ENCODE results near the gene CXCL10.

CXCL10 gene

DNA sequence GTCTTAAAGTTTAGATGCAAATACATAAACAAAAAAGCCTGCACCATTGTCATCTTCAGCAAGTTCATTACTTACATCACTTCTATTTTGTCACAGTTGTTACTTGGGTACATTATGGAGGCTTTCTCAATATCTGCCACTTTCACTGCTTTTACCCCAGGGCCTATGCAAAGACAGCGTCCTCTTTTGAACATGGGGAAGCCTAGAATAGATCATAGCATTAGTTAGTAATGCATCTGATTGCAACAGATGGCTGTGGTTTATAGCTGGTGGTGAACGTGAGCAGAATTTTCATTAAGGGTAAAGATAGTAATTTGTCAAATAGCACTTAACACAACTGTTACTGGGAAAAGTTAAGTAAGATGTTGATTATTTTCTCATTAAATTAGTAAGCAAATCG is 11.8 kb upstream of the CXCL10 start:
- no peaks in the 10 kb centered on the region for H3K36me3 ChIP-seq (ENCODE audit: control insufficient read depth, insufficient read depth, low read length)
- no peak for TF ChIP-seq CTCF (IDR thresholded peaks at IDR 0.05; ENCODE audit: insufficient read depth, low read length, poor library complexity, severe bottlenecking)
- no peak overlapping the region for H3K4me3 ChIP-seq (replicated peaks; ENCODE audit: low read depth, low read length)
- no peaks in the 10 kb centered on the region for H3K27me3 ChIP-seq (replicated peaks; ENCODE audit: control insufficient read depth, insufficient read depth, low read length)
- no peak for DNase-seq (ENCODE audit: extremely low read depth, insufficient read length)

GRCh38 chr4:76029300-76029699 is 6.0 kb upstream of the CXCL10 start:
- no peaks in the 10 kb centered on the region for H3K36me3 ChIP-seq (ENCODE audit: control insufficient read depth, insufficient read depth, low read length)
- DNase-seq (ENCODE audit: extremely low read depth, insufficient read length), result no peak
- TF ChIP-seq CTCF (IDR thresholded peaks at IDR 0.05; ENCODE audit: insufficient read depth, low read length, poor library complexity, severe bottlenecking), result no peak
- no peak overlapping the region for H3K4me3 ChIP-seq (replicated peaks; ENCODE audit: low read depth, low read length)
- no peaks in the 10 kb centered on the region for H3K27me3 ChIP-seq (replicated peaks; ENCODE audit: control insufficient read depth, insufficient read depth, low read length)

DNA sequence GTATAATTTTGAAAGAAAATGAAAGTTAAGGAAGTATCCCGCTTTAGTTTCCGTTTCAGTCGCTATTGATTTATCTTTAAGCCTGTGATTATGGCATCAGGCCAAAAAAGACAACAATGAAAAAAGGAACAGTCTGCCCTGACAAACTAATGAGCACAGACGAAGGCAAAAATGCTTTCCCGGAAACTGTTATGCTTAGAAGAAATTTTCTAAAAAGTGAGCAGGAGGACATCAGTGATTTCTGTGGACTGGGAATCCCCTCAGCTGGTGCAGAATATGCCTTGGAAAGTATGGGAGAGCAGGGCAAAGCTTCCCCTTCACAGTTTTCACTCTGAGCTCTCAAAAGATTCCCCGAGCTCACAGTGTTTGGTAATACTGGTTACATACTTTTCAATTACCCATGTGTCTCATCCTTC is 5.1 kb upstream of the CXCL10 start:
- H3K36me3 ChIP-seq (ENCODE audit: control insufficient read depth, insufficient read depth, low read length), result no peaks in the 10 kb centered on the region
- no peak for TF ChIP-seq CTCF (IDR thresholded peaks at IDR 0.05; ENCODE audit: insufficient read depth, low read length, poor library complexity, severe bottlenecking)
- no peak for DNase-seq (ENCODE audit: extremely low read depth, insufficient read length)
- no peak overlapping the region for H3K4me3 ChIP-seq (replicated peaks; ENCODE audit: low read depth, low read length)
- no peaks in the 10 kb centered on the region for H3K27me3 ChIP-seq (replicated peaks; ENCODE audit: control insufficient read depth, insufficient read depth, low read length)

- no peak for TF ChIP-seq CTCF (IDR thresholded peaks at IDR 0.05; ENCODE audit: insufficient read depth, low read length, poor library complexity, severe bottlenecking)
- Histone ChIP-seq H3K27me3 (replicated peaks; ENCODE audit: control insufficient read depth, insufficient read depth, low read length) (no peaks in the 10 kb centered on the region), H3K36me3 (ENCODE audit: control insufficient read depth, insufficient read depth, low read length) (no peaks in the 10 kb centered on the region), H3K4me3 (replicated peaks; ENCODE audit: low read depth, low read length) (no peak overlapping the region)
- DNase-seq (ENCODE audit: extremely low read depth, insufficient read length), result no peak
Measured at GRCh38 chr4:76024065-76024464, 768 bp upstream of the CXCL10 start.

GRCh38 chr4:76022677-76023076 is 620 bp downstream of the CXCL10 start:
- no peaks in the 10 kb centered on the region for H3K27me3 ChIP-seq (replicated peaks; ENCODE audit: control insufficient read depth, insufficient read depth, low read length)
- no peak overlapping the region for H3K4me3 ChIP-seq (replicated peaks; ENCODE audit: low read depth, low read length)
- no peak for TF ChIP-seq CTCF (IDR thresholded peaks at IDR 0.05; ENCODE audit: insufficient read depth, low read length, poor library complexity, severe bottlenecking)
- no peaks in the 10 kb centered on the region for H3K36me3 ChIP-seq (ENCODE audit: control insufficient read depth, insufficient read depth, low read length)
- no peak for DNase-seq (ENCODE audit: extremely low read depth, insufficient read length)

- H3K36me3 ChIP-seq (ENCODE audit: control insufficient read depth, insufficient read depth, low read length), result no peaks in the 10 kb centered on the region
Measured at GRCh38 chr4:76022031-76022430, 1.3 kb downstream of the CXCL10 start.

More at GRCh38 chr4:76022031-76022430, 1.3 kb downstream of the CXCL10 start:
- no peak for TF ChIP-seq CTCF (IDR thresholded peaks at IDR 0.05; ENCODE audit: insufficient read depth, low read length, poor library complexity, severe bottlenecking)
- Histone ChIP-seq H3K4me3 (replicated peaks; ENCODE audit: low read depth, low read length) (no peak overlapping the region), H3K27me3 (replicated peaks; ENCODE audit: control insufficient read depth, insufficient read depth, low read length) (no peaks in the 10 kb centered on the region)
- no peak for DNase-seq (ENCODE audit: extremely low read depth, insufficient read length)
